DND-41 (cell line): ENCODE measurements around the gene NTM.

ENCODE experiments used
- ATAC-seq: fragments of 200-7000 bp; cut with Tn5 transposase; 3 replicates; pipeline ENCODE4 v1.9.1; 2021; ENCODE audit warnings: low read depth; ENCODE audit not compliant: insufficient read depth
- DNase-seq: peaks from one replicate; pipeline ENCODE4 v3.0.0-alpha.2; 2020
- H2AFZ ChIP-seq: 2 replicates; pipeline ENCODE4 v1.6.0; 2012; ENCODE audit warnings: low read depth, low read length
- H3K27ac ChIP-seq: 2 replicates; pipeline ENCODE4 v1.5.1; 2012; ENCODE audit warnings: low read length, inconsistent platforms
- H3K27me3 ChIP-seq: fragments of 200-600 bp; sonication (generic); 2 replicates; pipeline ENCODE4 v1.6.0; 2012; ENCODE audit warnings: low read length, mild to moderate bottlenecking, inconsistent platforms; ENCODE audit not compliant: insufficient read depth, poor library complexity
- H3K36me3 ChIP-seq: 2 replicates; pipeline ENCODE4 v1.5.1; 2012; ENCODE audit warnings: low read length, inconsistent platforms; ENCODE audit not compliant: insufficient read depth
- H3K4me1 ChIP-seq: 2 replicates; pipeline ENCODE4 v1.5.1; 2012; ENCODE audit warnings: mild to moderate bottlenecking, low read length; ENCODE audit not compliant: insufficient read depth
- H3K4me2 ChIP-seq: 2 replicates; pipeline ENCODE4 v1.6.0; 2012; ENCODE audit warnings: mild to moderate bottlenecking, moderate library complexity, low read length, inconsistent platforms; ENCODE audit not compliant: insufficient read depth
- H3K4me3 ChIP-seq, 2 experiments: fragments of 200-600 bp in 1 of 2; shearing (Covaris generic) in 1 of 2; 2 replicates each; pipeline ENCODE4 v1.5.1; 2012 to 2016; ENCODE audit warnings: inconsistent platforms in 2 of 2, low read length in 2 of 2, mild to moderate bottlenecking in 2 of 2, low read depth in 1 of 2, moderate library complexity in 1 of 2
- H3K79me2 ChIP-seq: 2 replicates; pipeline ENCODE4 v1.6.0; 2012; ENCODE audit warnings: low read length, inconsistent platforms; ENCODE audit not compliant: insufficient read depth
- H3K9ac ChIP-seq: 2 replicates; pipeline ENCODE4 v1.6.0; 2012; ENCODE audit warnings: low read depth, mild to moderate bottlenecking, inconsistent platforms, low read length, moderate library complexity
- H3K9me3 ChIP-seq: 2 replicates; pipeline ENCODE4 v1.5.1; 2012; ENCODE audit warnings: low read length, moderate library complexity, mild to moderate bottlenecking, inconsistent platforms; ENCODE audit not compliant: insufficient read depth, severe bottlenecking
- H4K20me1 ChIP-seq: 2 replicates; pipeline ENCODE4 v1.6.0; 2012; ENCODE audit warnings: low read length; ENCODE audit not compliant: insufficient read depth
- EZH2 ChIP-seq: IDR thresholded peaks from 3 replicates; pipeline ENCODE4 v1.6.1; 2012; ENCODE audit warnings: borderline replicate concordance, low read depth, mild to moderate bottlenecking, moderate library complexity, low read length, inconsistent platforms; ENCODE audit not compliant: severe bottlenecking
- TF ChIP-seq, protein P1 (sequence below): IDR thresholded peaks from 2 replicates; pipeline ENCODE4 v1.5.1; 2012; ENCODE audit warnings: borderline replicate concordance, low read length, moderate library complexity, mild to moderate bottlenecking; ENCODE audit not compliant: poor library complexity, severe bottlenecking; ENCODE audit errors: extremely low read depth

The NTM gene

DNA sequence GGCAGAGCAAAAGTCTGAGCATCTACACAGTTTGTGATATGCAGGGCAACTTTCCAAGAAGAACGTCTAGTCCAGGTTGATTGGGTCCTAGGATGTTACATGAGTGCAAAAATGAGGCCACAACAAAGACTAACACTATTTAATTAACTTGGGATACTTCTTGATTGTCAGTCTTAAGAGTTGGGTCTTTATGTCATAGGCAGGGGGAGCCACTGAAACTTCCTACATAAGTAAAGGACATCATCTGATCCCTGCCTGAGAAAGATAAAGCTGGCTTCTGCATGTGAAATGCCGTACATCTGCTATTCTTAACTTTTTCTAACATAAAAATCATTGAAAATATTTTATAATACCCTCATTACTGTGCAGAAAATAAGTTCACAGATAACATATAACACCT lies 525.5 kb downstream of the NTM start:
- Histone ChIP-seq H3K4me2 (no peak overlapping the region), H3K9ac (no peak overlapping the region), H3K36me3 (no peaks in the 10 kb centered on the region), H3K4me3 (no peak overlapping the region), H3K27me3 (no peaks in the 10 kb centered on the region), H4K20me1 (no peaks in the 10 kb centered on the region), H3K79me2 (no peaks in the 10 kb centered on the region), H3K27ac (no peak overlapping the region), H3K9me3 (no peaks in the 10 kb centered on the region), H2AFZ (no peak overlapping the region), H3K4me1 (no peaks in the 10 kb centered on the region)
- DNase-seq (no peak), ATAC-seq (no peak)
- TF ChIP-seq, protein P1, sequence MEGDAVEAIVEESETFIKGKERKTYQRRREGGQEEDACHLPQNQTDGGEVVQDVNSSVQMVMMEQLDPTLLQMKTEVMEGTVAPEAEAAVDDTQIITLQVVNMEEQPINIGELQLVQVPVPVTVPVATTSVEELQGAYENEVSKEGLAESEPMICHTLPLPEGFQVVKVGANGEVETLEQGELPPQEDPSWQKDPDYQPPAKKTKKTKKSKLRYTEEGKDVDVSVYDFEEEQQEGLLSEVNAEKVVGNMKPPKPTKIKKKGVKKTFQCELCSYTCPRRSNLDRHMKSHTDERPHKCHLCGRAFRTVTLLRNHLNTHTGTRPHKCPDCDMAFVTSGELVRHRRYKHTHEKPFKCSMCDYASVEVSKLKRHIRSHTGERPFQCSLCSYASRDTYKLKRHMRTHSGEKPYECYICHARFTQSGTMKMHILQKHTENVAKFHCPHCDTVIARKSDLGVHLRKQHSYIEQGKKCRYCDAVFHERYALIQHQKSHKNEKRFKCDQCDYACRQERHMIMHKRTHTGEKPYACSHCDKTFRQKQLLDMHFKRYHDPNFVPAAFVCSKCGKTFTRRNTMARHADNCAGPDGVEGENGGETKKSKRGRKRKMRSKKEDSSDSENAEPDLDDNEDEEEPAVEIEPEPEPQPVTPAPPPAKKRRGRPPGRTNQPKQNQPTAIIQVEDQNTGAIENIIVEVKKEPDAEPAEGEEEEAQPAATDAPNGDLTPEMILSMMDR = no peak
- no peak for TF ChIP-seq EZH2

DNA sequence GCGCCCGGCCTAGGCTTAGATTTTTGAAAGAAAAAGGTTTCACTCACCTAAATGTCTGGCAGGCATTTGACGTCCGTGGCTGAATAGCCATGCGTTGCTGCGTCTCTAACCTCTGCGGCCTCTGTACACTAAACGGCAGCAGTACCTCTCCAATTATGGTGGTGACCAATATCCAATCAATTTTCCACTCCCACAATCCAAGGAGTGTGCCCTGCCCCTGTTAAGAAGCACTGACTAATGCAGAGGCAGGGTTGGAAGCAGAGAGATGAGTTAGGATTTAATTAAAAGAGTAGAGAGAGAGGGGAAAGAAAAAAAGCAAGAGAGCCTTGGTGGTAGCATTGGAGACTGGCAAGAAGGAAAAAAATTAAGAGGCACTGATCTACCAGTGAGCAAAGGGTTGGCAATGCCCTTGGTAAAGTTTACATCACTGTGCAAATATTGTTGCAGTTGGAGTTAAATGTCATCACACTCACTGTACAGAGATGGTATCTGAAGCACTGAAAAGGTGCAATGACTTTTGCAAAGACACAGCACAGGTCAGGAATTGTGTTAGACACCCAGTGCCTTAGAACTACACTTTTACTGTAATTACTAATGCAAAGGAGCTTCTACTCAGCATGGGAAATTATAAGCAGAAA lies 526.7 kb downstream of the NTM start:
- TF ChIP-seq, protein P1 = no peak
- no peak for TF ChIP-seq EZH2
- Histone ChIP-seq H3K4me1 (no peaks in the 10 kb centered on the region), H3K27ac (no peak overlapping the region), H3K4me2 (no peak overlapping the region), H2AFZ (no peak overlapping the region), H3K4me3 (no peak overlapping the region), H3K79me2 (no peaks in the 10 kb centered on the region), H3K9ac (no peak overlapping the region), H3K27me3 (peaks cover 4% of the 10 kb centered on the region), H3K9me3 (no peaks in the 10 kb centered on the region), H3K36me3 (no peaks in the 10 kb centered on the region), H4K20me1 (no peaks in the 10 kb centered on the region)
- no peak for DNase-seq
- no peak for ATAC-seq

DNA sequence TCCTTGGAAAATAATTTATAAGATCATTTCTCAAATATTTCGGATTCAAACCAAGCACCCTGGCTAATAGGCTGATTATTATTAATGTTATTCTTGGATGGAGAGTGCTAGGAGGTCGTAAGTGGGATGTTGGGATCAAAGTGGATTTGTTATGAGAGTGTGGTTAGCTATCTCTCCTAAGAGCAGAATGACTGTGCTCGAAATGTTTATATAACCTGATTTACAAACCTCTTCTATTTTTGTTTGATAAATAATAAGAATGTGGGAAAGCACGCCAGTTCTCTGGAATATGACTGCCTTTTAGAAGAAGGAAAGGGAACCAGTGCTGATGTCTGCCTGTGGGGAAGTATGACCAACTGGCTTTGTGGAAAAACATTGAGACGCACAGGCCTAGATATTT lies 527.5 kb downstream of the NTM start:
- peaks cover 8% of the 10 kb centered on the region for H3K27me3 ChIP-seq

More for the DNA sequence above, 527.5 kb downstream of the NTM start:
- Histone ChIP-seq H3K27ac (no peak overlapping the region), H3K4me2 (no peak overlapping the region), H3K9me3 (no peaks in the 10 kb centered on the region), H3K36me3 (no peaks in the 10 kb centered on the region), H4K20me1 (no peaks in the 10 kb centered on the region), H3K9ac (no peak overlapping the region), H3K79me2 (no peaks in the 10 kb centered on the region), H3K4me1 (no peaks in the 10 kb centered on the region), H2AFZ (no peak overlapping the region), H3K4me3 (no peak overlapping the region)
- TF ChIP-seq, protein P1 = no peak
- no peak for TF ChIP-seq EZH2
- DNase-seq (no peak), ATAC-seq (no peak)
